NB4 (cell line): ENCODE data around the gene PSMC4.

Experiments
- DNase-seq: peaks from one replicate; pipeline ENCODE4 v3.0.0; 2010; ENCODE audit warnings: low read depth
- H3K4me3 ChIP-seq: one replicate; pipeline ENCODE4 v1.5.1; 2011; ENCODE audit warnings: mild to moderate bottlenecking, low read depth, low read length, moderate library complexity
- CTCF ChIP-seq: IDR thresholded peaks from one replicate; pipeline ENCODE4 v1.5.1; 2012; ENCODE audit warnings: low read depth, low read length
- MAX ChIP-seq: IDR thresholded peaks from 2 replicates; pipeline ENCODE4 v1.6.1; 2011; ENCODE audit warnings: low read depth, low read length
- MYC ChIP-seq: IDR thresholded peaks from 2 replicates; pipeline ENCODE4 v1.6.1; 2011; ENCODE audit warnings: low read depth, low read length
- POLR2A ChIP-seq: IDR thresholded peaks from 2 replicates; pipeline ENCODE4 v1.6.1; 2011; ENCODE audit warnings: mild to moderate bottlenecking; ENCODE audit not compliant: insufficient read length; ENCODE audit errors: extremely low read depth

The PSMC4 gene

DNA sequence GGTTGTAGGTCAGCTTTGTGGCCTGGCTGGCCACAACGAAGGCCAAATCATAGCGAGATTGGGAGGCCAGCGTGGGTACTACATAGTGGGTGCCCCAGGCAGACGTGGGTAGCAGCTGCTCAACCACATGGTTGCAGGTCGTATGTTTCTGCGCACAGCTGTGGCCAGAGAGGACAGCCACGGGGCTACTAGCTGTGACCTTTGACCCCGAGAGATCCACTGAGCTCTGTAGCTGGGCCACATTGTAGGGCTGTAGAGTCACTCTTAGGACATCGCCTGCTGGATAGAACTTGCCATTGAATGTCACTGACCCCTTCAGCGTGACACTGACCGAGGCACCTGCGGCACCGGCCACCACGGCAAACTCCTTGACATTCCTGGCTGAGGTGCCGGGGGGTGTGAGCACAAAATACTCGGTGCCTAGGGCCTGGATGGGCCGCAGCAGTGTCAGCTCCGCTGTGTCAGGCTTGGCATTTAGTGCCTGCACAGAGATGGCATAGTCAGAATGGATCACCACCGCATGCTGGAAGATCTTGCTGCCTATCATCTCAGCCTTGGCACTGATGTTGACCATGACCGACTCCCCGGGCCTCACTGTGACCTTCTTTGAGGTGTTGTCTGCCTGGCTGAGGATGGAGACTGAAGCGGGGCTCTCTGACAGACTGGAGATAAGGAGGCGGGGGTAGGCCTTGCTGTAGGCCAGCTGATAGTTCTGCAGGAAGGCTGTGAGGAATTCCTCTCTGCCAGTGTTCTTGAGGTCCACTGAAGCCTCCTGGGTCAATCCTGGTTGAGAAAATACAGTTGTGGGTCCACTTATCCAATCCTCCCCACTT is 43.2 kb upstream of the PSMC4 start:
- no peak for DNase-seq
- TF ChIP-seq POLR2A = no peak
- TF ChIP-seq MAX = no peak
- no peak for TF ChIP-seq MYC
- TF ChIP-seq CTCF = no peak
- H3K4me3 ChIP-seq = no peak overlapping the region

GRCh38 chr19:39928357-39928725 is 42.6 kb upstream of the PSMC4 start:
- no peak for DNase-seq
- TF ChIP-seq MYC (no peak), CTCF (no peak), MAX (no peak), POLR2A (no peak)
- H3K4me3 ChIP-seq = no peak overlapping the region

DNA sequence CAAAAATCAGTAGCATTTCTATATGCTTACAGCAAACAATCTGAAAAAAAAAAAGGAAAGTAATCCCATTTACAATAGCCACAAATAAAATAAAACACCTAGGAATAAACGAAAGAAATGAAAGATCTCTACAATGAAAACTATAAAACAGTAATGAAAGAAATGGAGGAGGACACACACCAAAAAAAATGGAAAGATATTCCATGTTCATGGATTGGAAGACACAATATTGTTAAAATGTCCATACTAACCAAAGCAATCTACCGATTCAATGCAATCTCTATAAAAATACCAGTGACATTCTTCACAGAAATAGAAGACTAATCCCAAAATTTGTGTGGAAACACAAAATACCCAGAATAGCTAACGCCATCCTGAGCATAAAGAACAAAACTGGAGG is 41.2 kb upstream of the PSMC4 start:
- TF ChIP-seq POLR2A (no peak), MYC (no peak), MAX (no peak), CTCF (no peak)
- H3K4me3 ChIP-seq = no peak overlapping the region
- DNase-seq = no peak

DNA sequence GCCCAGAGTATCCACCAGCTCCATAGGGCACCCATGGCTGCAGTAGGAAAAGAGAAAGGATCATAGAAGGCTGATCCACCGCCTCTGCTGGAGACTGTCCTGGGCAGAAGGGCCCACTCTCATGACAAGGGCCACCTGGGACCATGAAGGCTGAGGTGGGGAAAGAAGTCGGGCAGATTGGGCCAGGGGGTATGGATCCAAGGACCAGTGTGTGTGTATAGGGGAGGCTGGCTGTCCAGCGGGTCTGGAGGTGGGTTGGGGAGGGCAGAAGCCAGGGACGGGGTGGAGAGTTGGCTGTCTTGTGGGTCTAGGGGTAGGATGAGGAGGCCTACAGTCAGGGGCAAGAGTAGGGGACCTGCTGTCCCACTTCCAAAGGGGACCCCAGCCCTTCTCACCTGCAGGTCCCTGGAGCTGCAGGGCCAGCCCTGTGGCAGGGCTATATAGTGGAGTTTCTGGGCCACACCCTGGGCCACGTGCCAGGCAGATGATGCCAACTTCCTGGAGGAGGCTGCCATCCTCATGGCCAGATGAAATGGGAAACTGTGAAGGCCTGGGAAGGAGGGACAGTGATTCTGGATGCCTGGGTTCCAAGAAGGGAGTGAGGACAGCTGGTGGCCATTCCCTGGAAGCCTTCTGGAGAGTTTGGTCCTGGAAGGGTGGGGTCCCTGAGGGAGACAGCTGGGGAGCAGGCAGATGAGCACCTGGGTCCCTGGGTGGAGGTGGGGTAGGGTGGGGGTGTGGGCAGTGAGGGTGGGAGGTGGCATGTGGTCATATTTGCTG is 36.2 kb upstream of the PSMC4 start, which contains the start of gene FCGBP:
Gene FCGBP (minus strand): TSS at position 51 of the 780 bp plus-strand sequence.
- TF ChIP-seq MYC = no peak
- DNase-seq = no peak
- H3K4me3 ChIP-seq = no peak within 1 kb of the TSS

DNA sequence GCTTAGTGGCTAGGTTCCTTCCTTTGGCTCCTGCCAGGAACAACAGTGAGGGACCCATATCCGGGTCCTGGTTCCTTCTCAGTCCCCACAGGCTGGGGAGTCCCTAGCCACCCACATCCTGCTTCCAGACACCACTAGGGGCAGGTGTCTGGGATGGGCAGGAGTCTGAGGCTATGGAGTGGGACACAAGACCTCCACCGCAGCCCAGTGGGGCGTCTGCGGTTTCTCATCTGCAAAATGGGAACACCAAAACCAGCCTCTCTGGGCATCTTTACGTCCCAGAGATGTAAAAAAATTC is 35.7 kb upstream of the PSMC4 start:
- DNase-seq = no peak
- no peak overlapping the region for H3K4me3 ChIP-seq
- no peak for TF ChIP-seq MYC
- no peak for TF ChIP-seq CTCF
- no peak for TF ChIP-seq POLR2A
- no peak for TF ChIP-seq MAX

GRCh38 chr19:39936020-39936419 is 34.9 kb upstream of the PSMC4 start:
- TF ChIP-seq CTCF (no peak), POLR2A (no peak), MYC (no peak), MAX (no peak)
- DNase-seq = peak; percentile 42
- H3K4me3 ChIP-seq = no peak overlapping the region
